ENCODE results near the gene IRF3.
A peak's percentile ranks its signal among the peaks of the same experiment; 100 is the strongest.

IRF3 gene

DNA sequence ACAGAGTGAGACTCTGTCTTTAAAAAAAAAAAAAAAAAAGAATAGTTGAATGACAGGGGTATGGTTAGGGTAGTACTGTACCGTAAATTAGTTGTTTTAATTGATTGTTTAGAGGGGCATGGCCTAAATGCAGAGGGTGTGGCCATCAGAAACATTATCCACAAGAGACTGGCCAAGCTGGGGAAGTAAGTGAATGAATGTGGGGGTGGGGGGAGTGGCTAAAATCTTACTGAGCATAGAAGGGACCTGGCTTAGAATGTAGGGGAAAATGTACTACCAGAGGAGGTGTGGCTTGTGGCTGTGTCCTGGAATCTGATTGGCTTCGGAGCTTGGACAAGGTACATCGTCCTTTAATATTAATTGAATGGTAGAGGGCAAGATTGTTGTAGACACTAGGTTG, 3.9 kb upstream of the IRF3 start:
- no peak for DNase-seq (ENCODE audit: low spot score)

DNA sequence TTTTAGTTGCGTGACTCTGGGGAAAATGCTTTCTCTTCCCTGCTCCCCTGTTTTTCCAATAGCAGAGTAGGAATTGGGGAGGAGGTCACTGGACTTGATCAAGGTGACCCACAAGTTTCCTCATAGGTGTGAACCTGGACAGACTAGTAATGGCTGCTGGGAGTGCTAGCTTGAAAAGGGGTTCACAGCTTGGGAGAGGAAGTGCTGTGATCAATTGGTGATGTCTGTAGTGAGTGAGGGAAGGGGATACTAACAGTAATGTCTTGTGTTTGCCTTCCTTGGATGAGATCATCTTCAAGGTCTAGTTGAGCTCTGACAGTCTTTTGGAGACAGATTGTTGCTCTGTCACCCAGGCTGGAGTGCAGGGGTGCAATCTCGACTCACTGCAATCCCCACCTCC, 1.8 kb upstream of the IRF3 start:
- no peak for DNase-seq (ENCODE audit: low spot score)

DNA sequence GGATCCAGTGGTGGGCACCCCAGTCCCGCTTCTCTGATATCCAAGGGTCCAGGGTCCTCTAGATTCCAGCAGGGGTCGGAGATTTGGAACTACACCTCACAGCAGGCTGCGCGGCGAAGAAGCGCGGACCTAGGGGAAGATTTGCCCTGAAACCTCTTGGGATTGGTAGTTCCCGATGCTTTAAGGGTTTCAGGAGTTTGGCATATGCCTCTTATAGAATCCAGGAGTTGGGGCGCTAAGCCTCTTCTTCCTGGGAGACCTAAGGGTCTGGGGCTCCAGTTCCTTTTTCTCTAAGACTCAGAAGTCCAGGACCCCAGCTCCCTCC, 425 bp upstream of the IRF3 start:
- DNase-seq (ENCODE audit: low spot score) = no peak

DNA sequence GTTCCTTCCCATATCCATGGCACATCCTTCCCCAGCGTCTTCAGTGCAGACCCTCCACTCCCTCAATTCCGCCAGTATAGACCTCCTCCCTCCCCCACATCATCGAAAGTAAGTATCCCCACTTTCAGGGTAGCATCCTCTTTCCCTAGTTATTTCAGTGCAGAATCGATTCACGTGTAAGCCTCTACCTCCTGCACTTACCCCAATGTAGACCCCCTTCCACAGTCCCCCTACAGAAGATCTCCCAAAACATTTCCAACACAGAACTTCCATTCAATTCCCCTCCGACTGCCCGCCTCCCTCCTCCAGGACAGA, 664 bp downstream of the IRF3 start:
- DNase-seq (ENCODE audit: low spot score) = no peak

DNA sequence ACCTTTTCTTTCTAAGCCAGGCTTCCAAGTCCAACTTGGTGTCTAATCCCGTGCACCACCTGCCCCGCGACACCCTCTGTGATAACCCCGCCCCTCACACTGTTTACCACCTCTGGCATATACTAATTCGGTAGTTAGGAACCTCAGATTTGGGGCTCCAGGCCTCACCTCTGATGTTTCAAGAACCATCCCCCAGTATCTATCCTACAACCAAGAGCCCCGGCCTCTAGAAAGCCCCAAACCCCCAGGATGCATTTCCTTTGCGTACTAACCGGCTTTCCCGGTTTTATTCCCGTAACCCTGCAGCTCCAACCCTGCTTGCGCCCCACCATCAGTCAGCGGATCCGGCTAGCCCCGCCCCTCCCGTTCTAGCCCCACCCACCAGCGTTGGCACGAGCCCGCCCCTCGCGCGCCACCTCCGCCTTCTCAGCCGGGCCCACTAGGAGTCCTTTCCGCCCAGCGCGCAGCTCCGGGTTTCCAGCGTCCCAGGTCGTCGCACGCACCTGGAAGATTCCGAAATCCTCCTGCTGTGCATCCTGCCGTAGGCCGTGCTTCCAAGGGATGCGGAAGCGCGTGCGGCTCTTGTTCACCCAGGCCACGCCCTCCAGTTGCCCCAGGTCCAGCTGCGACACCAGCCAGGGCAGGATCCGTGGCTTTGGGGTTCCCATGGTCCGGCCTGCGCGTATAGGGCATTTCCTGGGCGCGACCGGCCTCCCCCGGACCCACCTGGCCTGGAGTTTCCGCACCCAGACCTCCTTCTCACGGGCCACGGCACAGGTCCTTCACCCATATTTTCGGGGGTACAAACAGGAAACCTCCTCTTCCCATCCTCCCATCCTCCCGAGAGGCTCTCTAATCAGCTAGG, 1.3 kb downstream of the IRF3 start:
- DNase-seq (ENCODE audit: low spot score) = peak; percentile 94

DNA sequence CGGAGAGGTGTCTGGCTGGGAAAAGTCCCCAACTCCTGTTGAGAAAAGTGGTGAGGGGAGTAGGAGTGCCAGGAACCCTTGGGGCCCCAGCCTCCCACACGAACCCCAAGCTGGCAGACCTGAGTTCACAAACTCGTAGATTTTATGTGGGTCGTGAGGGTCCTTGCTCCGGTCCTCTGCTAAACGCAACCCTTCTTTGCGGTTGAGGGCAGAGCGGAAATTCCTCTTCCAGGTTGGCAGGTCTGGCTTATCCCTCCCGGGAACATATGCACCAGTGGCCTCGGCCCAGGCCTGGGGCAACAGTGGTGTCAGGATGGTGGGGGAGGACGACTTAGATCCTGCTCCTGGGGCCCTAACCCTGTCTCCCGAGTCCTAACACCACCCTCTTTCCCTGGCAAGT, 2.4 kb downstream of the IRF3 start:
- no peak for DNase-seq (ENCODE audit: low spot score)

DNA sequence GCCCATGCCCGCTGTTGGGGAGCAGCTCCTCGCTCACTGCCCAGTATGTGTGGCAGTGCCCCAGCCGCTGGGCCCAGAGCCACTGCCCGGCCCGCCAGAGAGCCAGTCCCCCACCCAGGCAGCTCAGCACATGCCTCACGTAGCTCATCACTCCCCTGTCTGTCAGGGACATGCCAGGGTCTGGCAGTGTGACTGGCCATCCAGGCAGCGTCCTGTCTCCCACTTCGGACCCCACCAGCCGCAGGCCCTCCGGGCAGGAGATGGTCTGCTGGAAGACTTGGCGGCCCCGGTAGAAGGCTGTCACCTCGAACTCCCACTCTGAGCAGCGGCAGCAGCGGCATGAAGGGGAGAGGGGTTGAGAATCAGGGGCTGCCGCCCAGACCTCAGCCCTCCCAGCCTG, 3.6 kb downstream of the IRF3 start:
- DNase-seq (ENCODE audit: low spot score) = no peak

DNA sequence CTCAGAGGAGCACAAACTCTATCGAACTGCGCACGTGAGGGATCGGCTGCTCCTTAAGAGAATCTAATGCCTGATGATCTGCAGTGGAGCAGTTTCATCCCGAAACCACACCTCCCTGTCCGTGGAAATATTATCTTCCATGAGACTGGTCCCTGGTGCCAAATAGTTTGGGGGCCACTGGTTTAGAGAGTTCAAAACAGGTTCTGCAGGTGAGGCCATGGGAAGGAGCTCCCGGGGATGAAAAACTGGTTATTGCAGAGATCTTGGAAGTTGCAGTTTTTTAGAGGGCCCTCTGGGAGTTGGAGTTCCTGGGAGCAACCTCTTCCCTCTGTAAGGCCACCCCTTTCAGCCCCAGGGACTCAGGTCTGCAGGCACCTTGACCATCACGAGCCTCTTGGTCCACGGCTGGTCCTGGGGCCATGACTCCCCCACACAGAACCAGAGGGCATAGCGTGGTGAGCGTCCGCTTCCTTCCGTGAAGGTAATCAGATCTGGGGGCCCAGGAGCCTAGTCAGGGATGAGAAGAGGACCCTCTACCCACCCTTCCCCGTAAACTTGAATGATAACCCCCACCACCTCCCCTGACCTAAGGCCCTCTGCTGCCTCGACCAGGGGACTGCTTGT, 5.2 kb downstream of the IRF3 start:
- no peak for DNase-seq (ENCODE audit: low spot score)

DNA sequence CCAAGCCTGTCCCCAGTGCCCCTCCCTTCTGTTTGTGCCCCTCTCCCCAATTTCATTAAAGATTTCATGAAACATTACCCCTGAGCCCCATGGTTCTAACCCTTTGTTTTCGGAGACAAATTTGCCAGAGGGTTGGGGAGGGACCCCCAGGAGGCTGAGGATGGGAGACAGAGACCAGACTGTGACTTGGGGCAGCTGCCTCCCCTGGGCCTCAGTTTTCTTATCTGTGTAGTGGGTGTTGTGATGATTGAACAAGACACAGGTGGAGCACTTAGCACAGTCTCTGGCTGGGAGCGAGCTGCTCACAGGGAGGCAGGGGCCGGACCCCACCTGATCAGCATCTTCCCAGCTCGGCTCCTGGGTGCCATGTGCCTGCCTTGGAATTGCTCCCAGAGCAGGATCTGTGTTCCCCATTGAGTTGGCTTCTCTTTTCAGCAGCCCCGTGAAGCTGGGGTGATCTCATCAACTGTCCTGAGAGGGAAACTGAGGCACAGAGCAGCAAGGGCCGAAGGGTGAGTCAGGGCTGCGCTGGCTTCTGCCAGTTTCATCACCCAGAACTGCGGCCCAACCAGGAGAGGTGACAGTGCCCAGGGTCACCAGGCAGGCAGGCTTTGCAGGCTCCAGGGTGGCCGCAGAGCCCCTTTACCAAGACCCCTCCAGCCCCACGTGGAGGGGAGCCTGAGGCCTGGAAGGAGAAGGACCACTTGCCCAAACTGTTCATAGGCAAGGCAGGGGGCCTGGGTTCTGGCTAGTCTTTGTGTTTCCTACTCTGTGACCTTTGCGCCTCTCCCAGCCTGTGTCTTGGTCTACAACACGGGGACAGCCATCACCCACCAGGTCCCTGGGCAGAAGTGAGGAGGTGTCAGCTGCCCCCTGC, 6.9 kb downstream of the IRF3 start:
- DNase-seq (ENCODE audit: low spot score) = no peak

DNA sequence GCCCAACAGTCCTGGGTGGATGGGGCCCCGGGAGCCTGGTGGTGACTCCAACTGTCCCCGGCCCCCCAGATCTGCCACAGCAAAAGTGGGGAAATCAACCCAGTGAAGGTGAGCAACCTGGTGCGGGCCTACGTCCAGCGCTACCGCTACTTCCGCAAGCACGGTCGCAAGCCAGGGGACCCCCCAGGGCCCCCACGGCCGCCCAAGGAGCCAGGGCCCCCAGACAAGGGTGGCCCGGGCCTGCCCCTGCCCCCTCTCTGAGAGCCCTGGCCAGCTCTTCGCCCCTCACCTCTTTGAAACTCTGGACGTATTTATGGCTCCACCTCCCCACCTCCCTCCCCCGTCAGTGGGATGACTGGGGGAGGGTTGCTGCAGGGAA, 7.5 kb downstream of the IRF3 start:
- no peak for DNase-seq (ENCODE audit: low spot score)

DNA sequence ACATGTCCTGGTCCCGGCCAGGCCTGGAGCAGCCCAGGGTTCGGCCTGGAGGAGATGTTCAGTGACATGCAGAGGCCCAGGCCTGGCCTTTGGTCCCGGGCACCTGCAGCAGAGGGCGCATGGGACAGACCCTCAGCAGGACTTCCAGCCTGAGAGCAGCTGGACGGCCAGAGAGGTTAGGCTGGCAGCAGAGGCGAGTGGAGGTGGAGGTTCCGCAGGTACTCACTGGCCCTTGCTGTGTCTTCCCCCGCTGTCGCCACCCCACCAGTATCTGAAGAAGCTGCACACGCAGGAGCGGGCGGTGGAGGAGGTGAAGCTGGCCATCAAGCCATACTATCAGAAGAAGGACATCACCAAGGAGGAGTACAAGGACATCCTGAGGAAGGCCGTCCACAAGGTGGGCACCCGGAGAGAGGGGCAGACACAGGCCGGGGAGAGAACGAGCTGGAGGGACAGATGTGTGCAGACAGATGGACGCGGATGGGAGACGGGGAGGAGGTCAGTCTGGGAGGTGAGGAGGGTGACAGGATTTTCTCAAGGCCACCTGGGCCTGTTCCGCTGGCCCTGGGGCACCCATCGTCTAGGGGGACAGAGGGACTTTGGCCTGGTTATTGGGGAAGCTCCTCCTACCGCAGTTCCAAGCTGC, 8.0 kb downstream of the IRF3 start:
- DNase-seq (ENCODE audit: low spot score) = peak; percentile 28

DNA sequence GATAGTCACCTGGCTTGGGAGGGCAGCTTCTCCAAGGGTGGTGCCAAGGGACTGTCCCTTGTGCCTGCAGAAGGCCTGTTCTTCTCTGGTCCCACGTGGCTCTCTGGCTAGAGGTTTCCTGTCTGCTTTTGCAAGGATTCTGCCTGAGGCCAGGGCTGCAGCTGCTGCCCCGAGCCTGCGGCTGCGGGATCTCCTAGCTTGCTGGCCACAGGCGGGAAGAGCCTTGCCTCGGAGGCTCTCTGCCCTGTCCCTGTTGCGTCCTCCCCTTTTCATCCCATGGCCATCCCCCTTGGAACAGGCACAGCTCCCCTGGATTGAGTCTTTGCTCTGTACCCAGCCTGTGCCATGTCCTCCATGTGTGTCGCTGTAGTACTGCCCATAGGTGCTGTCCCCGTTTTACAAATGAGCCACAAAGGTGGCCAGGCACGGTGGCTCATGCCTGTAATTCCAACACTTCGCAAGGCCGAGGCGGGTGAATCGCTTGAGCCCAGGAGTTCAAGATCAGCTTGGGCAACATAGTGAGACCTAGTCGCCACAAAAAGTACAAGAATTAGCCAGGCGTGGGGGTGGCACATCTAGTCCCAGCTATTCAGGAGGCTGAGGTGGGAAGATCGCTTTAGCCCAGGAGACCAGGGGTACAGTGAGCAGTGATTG, 9.1 kb downstream of the IRF3 start:
- no peak for DNase-seq (ENCODE audit: low spot score)

DNA sequence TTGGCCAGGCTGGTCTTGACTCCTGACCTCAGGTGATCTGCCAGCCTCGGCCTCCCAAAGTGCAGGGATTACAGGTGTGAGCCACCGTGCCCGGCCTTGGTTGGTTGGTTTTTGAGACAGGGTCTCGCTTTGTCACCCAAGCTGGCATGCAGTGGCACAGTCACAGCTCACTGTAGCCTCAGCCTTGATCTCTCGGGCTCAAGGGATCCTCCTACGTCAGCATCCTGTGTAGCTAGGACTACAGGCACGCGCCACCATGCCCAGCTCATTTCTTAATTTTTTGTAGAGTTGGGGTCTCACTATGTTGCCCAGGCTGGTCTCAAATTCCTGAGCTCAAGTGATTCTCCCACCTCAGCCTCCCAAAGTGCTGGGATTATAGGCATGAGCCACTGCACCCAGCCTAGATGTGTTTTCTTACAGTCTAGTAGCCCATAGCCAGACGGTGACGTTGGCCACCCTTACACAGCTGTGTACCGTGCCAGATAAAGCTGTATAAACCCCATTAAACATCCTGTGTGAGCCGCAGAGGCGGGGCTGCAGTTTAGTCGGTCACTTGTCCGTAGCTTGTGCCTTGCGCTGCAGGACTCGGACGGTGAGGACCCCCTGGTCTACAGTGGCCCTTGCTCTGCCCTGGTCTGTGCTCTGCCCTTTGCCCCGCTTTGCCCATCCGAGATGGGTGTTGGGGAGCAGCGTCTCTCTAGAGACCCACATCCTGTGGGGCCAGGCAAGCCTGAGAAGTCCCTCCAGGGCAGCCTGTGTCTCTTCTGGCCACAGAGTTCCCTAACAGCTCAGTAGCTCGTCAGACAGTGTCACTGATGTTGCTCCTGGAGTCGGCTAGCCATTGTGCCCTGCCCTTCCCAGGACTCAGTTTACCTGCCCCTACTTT, 9.8 kb downstream of the IRF3 start:
- DNase-seq (ENCODE audit: low spot score) = no peak

DNA sequence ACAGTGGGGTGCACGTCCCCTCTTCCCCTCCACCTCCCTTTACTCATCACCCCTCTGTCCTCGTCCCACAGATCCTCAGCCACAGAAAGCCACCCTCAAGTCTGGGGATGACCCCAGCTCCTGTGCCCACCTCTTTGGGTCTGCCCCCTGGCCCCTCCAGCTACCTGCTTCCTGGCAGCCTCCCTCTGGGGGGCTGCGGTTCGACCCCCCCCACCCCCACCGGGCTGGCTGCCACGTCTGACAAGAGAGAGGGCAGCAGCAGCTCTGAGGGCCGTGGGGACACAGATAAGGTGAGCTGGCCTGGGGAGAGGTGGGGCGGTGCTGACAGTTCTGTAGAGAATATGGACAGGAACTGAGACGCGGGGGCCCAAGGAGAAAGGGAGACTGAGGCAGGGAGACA, 11.1 kb downstream of the IRF3 start:
- no peak for DNase-seq (ENCODE audit: low spot score)

DNA sequence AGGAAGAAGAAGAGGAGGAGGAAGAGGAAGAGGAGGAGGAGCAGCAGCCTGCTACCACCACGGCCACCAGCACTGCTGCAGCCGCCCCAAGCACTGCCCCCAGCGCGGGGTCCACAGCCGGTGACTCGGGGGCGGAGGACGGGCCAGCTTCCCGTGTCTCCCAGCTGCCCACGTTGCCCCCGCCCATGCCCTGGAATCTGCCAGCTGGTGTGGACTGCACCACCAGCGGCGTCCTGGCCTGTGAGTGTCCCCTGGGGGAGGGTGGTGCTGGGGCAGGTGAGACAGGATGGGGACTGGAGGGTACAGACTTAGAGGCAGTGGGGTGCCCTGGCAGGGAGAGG, 12.2 kb downstream of the IRF3 start:
- no peak for DNase-seq (ENCODE audit: low spot score)

DNA sequence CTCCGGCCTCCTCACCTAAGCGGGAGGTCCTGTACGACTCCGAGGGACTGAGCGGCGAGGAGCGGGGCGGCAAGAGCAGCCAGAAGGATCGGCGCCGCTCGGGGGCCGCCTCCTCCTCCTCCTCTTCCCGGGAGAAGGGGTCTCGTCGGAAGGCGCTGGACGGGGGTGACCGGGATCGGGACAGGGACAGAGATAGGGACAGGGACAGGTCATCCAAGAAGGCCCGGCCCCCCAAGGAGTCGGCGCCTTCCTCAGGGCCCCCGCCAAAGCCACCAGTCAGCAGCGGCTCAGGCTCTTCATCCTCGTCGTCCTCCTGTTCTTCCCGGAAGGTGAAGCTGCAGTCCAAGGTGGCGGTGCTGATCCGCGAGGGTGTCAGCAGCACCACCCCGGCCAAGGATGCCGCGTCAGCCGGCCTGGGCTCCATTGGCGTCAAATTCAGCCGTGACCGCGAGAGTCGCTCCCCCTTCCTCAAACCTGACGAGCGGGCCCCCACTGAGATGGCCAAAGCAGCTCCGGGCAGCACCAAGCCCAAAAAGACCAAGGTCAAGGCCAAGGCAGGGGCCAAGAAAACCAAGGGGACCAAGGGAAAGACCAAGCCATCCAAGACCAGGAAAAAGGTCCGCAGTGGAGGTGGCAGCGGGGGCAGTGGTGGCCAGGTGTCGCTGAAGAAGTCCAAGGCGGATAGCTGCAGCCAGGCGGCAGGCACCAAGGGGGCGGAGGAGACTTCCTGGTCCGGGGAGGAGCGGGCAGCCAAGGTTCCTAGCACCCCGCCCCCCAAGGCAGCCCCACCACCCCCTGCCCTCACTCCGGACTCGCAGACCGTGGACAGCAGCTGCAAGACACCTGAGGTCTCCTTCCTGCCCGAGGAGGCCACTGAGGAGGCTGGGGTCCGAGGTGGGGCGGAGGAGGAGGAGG, 12.8 kb downstream of the IRF3 start:
- DNase-seq (ENCODE audit: low spot score) = peak; percentile 30

DNA sequence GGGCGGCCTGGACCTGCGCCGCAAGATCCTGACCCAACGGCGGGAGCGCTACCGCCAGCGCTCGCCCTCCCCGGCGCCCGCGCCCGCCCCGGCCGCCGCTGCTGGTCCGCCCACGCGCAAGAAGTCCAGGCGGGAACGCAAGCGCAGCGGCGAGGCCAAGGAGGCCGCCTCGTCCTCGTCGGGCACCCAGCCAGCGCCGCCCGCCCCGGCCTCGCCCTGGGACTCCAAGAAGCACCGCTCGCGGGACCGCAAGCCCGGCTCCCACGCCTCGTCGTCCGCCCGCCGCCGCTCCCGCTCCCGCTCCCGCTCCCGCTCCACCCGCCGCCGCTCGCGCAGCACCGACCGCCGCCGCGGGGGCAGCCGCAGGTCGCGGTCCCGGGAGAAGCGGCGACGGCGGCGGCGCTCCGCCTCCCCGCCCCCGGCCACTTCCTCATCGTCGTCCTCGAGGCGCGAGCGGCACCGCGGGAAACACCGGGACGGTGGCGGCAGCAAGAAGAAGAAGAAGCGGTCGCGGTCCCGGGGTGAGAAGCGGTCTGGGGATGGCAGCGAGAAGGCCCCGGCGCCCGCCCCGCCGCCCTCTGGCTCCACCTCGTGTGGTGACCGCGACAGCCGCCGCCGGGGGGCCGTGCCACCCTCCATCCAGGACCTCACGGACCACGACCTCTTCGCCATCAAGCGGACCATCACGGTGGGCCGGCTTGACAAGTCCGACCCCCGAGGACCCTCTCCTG, 13.7 kb downstream of the IRF3 start:
- peak; percentile 27 for DNase-seq (ENCODE audit: low spot score)

DNA sequence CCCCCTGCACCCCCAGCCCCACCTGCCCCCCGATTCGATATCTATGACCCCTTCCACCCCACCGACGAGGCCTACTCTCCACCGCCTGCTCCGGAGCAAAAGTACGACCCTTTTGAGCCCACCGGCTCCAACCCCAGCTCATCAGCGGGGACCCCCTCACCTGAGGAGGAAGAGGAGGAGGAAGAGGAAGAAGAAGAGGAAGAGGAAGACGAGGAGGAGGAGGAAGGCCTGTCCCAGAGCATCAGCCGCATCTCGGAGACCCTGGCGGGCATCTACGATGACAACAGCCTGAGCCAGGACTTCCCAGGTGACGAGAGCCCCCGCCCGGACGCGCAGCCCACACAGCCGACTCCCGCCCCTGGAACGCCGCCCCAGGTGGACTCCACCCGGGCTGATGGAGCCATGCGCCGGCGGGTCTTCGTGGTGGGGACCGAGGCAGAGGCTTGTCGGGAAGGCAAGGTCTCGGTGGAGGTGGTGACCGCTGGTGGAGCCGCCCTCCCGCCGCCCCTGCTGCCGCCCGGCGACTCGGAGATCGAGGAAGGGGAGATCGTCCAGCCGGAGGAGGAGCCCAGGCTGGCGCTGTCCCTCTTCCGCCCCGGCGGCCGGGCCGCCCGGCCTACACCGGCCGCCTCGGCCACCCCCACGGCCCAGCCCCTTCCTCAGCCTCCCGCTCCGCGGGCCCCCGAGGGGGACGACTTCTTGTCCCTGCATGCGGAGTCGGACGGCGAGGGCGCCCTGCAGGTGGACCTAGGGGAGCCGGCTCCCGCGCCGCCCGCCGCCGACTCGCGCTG, 14.4 kb downstream of the IRF3 start:
- DNase-seq (ENCODE audit: low spot score) = peak; percentile 33

DNA sequence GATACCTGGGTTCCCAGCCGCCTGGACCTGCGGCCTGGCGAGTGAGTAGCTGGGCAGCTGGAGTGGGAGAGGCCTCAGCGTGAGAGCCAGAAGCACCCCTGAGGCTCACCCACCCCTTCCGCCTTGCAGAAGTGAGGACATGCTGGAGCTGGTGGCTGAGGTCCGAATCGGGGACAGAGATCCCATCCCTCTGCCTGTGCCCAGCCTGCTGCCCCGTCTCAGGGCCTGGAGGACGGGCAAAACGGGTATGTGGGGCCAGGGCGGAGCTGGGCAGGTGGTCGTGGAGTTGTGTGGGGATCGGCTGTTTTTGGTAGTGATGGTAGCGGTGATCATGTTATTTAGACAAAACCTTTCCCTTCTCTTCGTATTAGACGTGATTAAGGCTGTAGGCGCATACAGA, 19.1 kb downstream of the IRF3 start:
- DNase-seq (ENCODE audit: low spot score) = no peak

Data from D341Med (cell line).